GM23338 (cell line): Measurements from ENCODE around the gene COP1. TPM values are rescaled to one million over a fixed set of nuclear protein-coding genes. Genes with fewer than 3 reads are reported as not detected.
"Not testable (repeated sequence)": the region's sequence is repeated elsewhere in the genome, so short reads cannot be mapped to it uniquely, and the experiment has no call there.

Source experiments
- ATAC-seq: fragments of 200-7000 bp; cut with Tn5 transposase; 3 replicates; pipeline ENCODE4 v1.9.1; 2020
- DNase-seq: peaks from one replicate; pipeline ENCODE4 v3.0.0-alpha.2; 2015; ENCODE audit warnings: low spot score
- H2AFZ ChIP-seq: fragments of 200-600 bp; sonication (generic); 2 replicates; pipeline ENCODE4 v1.8.0; 2016; ENCODE audit warnings: antibody characterized with exemption, mild to moderate bottlenecking, moderate library complexity
- H3F3A ChIP-seq: fragments of 200-600 bp; sonication (generic); replicated peaks from 2 replicates; pipeline ENCODE4 v1.8.0; 2017; ENCODE audit warnings: antibody characterized with exemption, mixed run types, low read depth
- H3K27ac ChIP-seq: fragments of 200-600 bp; sonication (generic); 2 replicates; pipeline ENCODE4 v1.6.1; 2016; ENCODE audit warnings: low read depth
- H3K27me3 ChIP-seq: fragments of 200-600 bp; sonication (generic); 2 replicates; pipeline ENCODE4 v1.8.0; 2016; ENCODE audit warnings: mild to moderate bottlenecking, mixed run types, moderate library complexity; ENCODE audit not compliant: insufficient read depth
- H3K36me3 ChIP-seq: fragments of 200-600 bp; sonication (generic); 2 replicates; pipeline ENCODE4 v1.8.0; 2016; ENCODE audit warnings: mild to moderate bottlenecking; ENCODE audit not compliant: insufficient read depth
- H3K4me1 ChIP-seq: fragments of 200-600 bp; sonication (generic); 2 replicates; pipeline ENCODE4 v1.8.0; 2016; ENCODE audit warnings: mild to moderate bottlenecking, moderate library complexity; ENCODE audit not compliant: insufficient read depth
- H3K4me2 ChIP-seq: fragments of 200-600 bp; sonication (generic); 2 replicates; pipeline ENCODE4 v1.7.1; 2017; ENCODE audit warnings: mixed run types
- H3K4me3 ChIP-seq: fragments of 200-600 bp; sonication (generic); 2 replicates; pipeline ENCODE4 v1.6.1; 2016; ENCODE audit warnings: mixed run types
- H3K79me2 ChIP-seq: fragments of 200-600 bp; sonication (generic); replicated peaks from 2 replicates; pipeline ENCODE4 v1.8.0; 2017; ENCODE audit warnings: mild to moderate bottlenecking; ENCODE audit not compliant: insufficient read depth
- H3K9me2 ChIP-seq: fragments of 200-600 bp; sonication (generic); 2 replicates; pipeline ENCODE4 v1.8.0; 2017; ENCODE audit not compliant: insufficient read depth
- H4K20me1 ChIP-seq: fragments of 200-600 bp; sonication (generic); replicated peaks from 2 replicates; pipeline ENCODE4 v1.8.0; 2017; ENCODE audit warnings: mild to moderate bottlenecking; ENCODE audit not compliant: insufficient read depth
- H3K27ac Mint-ChIP-seq: 2 replicates; pipeline ENCODE4 v1.8.0; 2020; ENCODE audit warnings: inconsistent platforms, mild to moderate bottlenecking, moderate library complexity, mixed read lengths
- H3K27me3 Mint-ChIP-seq: 3 replicates; pipeline ENCODE4 v1.8.0; 2022; ENCODE audit warnings: low read depth, mild to moderate bottlenecking, moderate library complexity, mixed read lengths, inconsistent platforms; ENCODE audit not compliant: insufficient read depth, poor library complexity
- H3K36me3 Mint-ChIP-seq: 3 replicates; pipeline ENCODE4 v1.8.0; 2021; ENCODE audit warnings: low read depth, mild to moderate bottlenecking, inconsistent platforms, moderate library complexity, mixed read lengths
- H3K4me1 Mint-ChIP-seq: 3 replicates; pipeline ENCODE4 v1.8.0; 2020; ENCODE audit warnings: mild to moderate bottlenecking, inconsistent platforms, mixed read lengths
- H3K4me3 Mint-ChIP-seq: 3 replicates; pipeline ENCODE4 v1.8.0; 2021; ENCODE audit warnings: moderate library complexity, mild to moderate bottlenecking, inconsistent platforms, mixed read lengths
- H3K9me3 Mint-ChIP-seq: 3 replicates; pipeline ENCODE4 v1.8.0; 2020; ENCODE audit warnings: moderate library complexity, mild to moderate bottlenecking, inconsistent platforms, mixed read lengths
- EZH2phosphoT487 ChIP-seq: fragments of 200-600 bp; sonication (generic); IDR thresholded peaks from one replicate; pipeline ENCODE4 v1.8.1; 2018; ENCODE audit warnings: antibody characterized with exemption; ENCODE audit not compliant: unreplicated experiment
- JUNB ChIP-seq: IDR thresholded peaks from one replicate; pipeline ENCODE4 v1.6.1; 2016; ENCODE audit warnings: antibody characterized with exemption; ENCODE audit not compliant: unreplicated experiment
- POLR2AphosphoS5 ChIP-seq: IDR thresholded peaks from 2 replicates; pipeline ENCODE4 v1.6.1; 2016; ENCODE audit warnings: antibody characterized with exemption, low read depth
- REST ChIP-seq: IDR thresholded peaks from one replicate; pipeline ENCODE4 v1.6.1; 2018; ENCODE audit warnings: antibody characterized with exemption; ENCODE audit not compliant: unreplicated experiment
- ZNF462 ChIP-seq: fragments of 250-450 bp; sonication (Bioruptor Pico); IDR thresholded peaks from 2 replicates; pipeline ENCODE4 v1.5.0; 2020; ENCODE audit warnings: mild to moderate bottlenecking, moderate library complexity
- polyA plus RNA-seq: library from polyadenylated mRNA; unstranded; fragments of >200 nt; fragmentation: Nextera tagmentation; extraction: Ambion mirVana; gene quantifications from 2 replicates; pipeline ENCODE4 v1.2.1, GENCODE V29; 2016
- total RNA-seq: library from RNA; depleted of rRNA; stranded (reverse); fragments of >200 nt; shearing (Covaris generic); gene quantifications from 2 replicates; pipeline ENCODE4 v1.2.3, GENCODE V29; 2014

Gene COP1
- total and polyA plus RNA-seq, 2 experiments from 2014 or later, result 54.0 to 54.9 TPM

- ATAC-seq (no peak), DNase-seq (no peak)
- no peak overlapping the region for H3K4me3 Mint-ChIP-seq
- H3K27ac Mint-ChIP-seq, result no peak overlapping the region
- H3K9me3 Mint-ChIP-seq, result peaks cover 9% of the 10 kb centered on the region; the same call in 2 of the 3 replicates
- Histone ChIP-seq H3F3A (no peaks in the 10 kb centered on the region), H3K36me3 (no peaks in the 10 kb centered on the region), H4K20me1 (no peaks in the 10 kb centered on the region), H3K79me2 (no peaks in the 10 kb centered on the region), H3K27ac (no peak overlapping the region), H3K9me2 (no peaks in the 10 kb centered on the region), H3K4me1 (peaks cover 7% of the 10 kb centered on the region), H3K4me3 (no peak overlapping the region), H3K27me3 (no peaks in the 10 kb centered on the region), H2AFZ (no peak overlapping the region), H3K4me2 (no peak overlapping the region)
- H3K36me3 Mint-ChIP-seq, result peaks cover 14% of the 10 kb centered on the region; the same call in 2 of the 3 replicates
- TF ChIP-seq EZH2phosphoT487 (no peak), ZNF462 (CRISPR knock-in tag) (no peak), JUNB (no peak), POLR2AphosphoS5 (no peak), REST (no peak)
- peaks cover 1% of the 10 kb centered on the region for H3K27me3 Mint-ChIP-seq
- H3K4me1 Mint-ChIP-seq, result peaks cover 13% of the 10 kb centered on the region; the same call in 2 of the 3 replicates
Observed at GRCh38 chr1:176090766-176091165, 116.3 kb downstream of the COP1 start.

GRCh38 chr1:176087746-176088145 is 119.3 kb downstream of the COP1 start:
- not testable (repeated sequence) for H3K4me2 ChIP-seq, H3K4me1 ChIP-seq, H3K27me3 ChIP-seq, H3K4me3 ChIP-seq, H3K27ac Mint-ChIP-seq, ATAC-seq, H3K27me3 Mint-ChIP-seq, H3K9me2 ChIP-seq, DNase-seq, H3K36me3 ChIP-seq, H3K79me2 ChIP-seq, H3F3A ChIP-seq, H3K4me3 Mint-ChIP-seq, H2AFZ ChIP-seq, H3K9me3 Mint-ChIP-seq, H4K20me1 ChIP-seq, H3K27ac ChIP-seq
- Mint-ChIP-seq H3K36me3 (peaks cover 14% of the 10 kb centered on the region; the same call in 2 of the 3 replicates), H3K4me1 (peaks cover 13% of the 10 kb centered on the region; the same call in 2 of the 3 replicates)
